AML-193 (cell line): ENCODE measurements around the gene TUBD1.
"Not testable (repeated sequence)": the region's sequence is repeated elsewhere in the genome, so short reads cannot be mapped to it uniquely, and the experiment has no call there.

Experiments
- DNase-seq, 2 experiments: peaks; one replicate each; lab custom pipeline; 2025; lab: John Stamatoyannopoulos, UW

TUBD1 gene

GRCh38 chr17:59844884-59845594 lies 47.7 kb downstream of the TUBD1 start:
- DNase-seq: no peak

DNA sequence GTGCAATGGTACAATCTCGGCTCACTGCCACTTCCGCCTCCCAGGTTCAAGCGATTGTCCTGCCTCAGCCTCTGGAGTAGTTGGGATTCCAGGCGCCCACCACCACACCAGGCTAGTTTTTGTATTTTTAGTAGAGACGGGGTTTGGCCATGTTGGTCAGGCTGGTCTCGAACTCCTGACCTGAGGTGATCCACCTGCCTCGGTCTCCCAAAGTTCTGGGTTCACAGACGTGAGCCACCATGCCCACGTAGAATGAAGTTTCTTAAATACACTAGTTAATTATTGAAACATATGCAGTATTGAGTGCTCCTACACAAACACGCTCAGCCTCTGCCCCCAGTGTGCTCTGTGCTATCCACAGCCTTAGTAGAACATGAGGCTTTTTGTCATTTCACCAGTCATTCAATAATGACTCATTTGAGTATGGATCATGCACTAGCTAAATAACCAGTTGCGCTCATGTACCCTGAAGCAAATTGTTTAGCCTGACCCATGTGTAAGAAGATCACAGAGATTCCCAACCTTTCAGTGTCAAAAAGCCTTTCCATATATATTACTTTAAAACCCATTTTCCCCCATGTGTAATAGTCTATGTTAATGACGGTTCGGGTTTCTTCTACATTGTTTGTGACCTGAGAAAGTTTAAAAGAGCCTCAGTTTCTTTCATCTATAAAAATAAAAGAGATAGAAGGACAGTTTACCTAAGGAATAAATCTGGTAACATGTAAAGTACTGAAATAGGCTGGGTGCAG lies 49.7 kb downstream of the TUBD1 start:
- no peak for DNase-seq

DNA sequence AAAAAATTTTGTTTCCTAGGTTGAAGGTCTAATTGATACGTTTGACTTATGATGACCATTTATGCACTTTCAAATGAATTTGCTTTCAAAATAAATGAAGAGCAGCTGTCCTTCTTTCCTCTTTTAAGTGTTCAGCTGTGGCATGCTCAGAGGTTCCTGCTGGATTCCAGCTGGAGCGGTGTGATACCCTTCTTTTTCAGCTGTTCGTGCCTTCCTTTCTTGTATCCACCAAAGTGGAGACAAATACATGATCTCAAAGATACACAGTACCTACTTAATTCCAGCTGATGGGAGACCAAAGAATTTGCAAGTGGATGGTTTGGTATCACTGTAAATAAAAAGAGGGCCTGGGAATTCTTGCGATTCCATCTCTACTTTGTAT lies 50.9 kb downstream of the TUBD1 start:
- not testable (repeated sequence) for DNase-seq

DNA sequence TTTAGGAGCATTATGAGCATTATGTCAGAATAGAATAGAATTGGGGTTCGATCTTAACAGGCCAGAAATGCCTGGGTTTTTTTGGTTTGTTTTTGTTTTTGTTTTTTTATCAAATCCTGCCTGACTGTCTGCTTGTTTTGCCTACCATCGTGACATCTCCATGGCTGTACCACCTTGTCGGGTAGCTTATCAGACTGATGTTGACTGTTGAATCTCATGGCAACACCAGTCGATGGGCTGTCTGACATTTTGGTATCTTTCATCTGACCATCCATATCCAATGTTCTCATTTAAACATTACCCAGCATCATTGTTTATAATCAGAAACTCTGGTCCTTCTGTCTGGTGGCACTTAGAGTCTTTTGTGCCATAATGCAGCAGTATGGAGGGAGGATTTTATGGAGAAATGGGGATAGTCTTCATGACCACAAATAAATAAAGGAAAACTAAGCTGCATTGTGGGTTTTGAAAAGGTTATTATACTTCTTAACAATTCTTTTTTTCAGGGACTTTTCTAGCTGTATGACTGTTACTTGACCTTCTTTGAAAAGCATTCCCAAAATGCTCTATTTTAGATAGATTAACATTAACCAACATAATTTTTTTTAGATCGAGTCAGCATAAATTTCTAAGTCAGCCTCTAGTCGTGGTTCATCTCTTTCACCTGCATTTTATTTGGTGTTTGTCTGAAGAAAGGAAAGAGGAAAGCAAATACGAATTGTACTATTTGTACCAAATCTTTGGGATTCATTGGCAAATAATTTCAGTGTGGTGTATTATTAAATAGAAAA lies 51.5 kb downstream of the TUBD1 start:
- DNase-seq: not testable (repeated sequence)

DNA sequence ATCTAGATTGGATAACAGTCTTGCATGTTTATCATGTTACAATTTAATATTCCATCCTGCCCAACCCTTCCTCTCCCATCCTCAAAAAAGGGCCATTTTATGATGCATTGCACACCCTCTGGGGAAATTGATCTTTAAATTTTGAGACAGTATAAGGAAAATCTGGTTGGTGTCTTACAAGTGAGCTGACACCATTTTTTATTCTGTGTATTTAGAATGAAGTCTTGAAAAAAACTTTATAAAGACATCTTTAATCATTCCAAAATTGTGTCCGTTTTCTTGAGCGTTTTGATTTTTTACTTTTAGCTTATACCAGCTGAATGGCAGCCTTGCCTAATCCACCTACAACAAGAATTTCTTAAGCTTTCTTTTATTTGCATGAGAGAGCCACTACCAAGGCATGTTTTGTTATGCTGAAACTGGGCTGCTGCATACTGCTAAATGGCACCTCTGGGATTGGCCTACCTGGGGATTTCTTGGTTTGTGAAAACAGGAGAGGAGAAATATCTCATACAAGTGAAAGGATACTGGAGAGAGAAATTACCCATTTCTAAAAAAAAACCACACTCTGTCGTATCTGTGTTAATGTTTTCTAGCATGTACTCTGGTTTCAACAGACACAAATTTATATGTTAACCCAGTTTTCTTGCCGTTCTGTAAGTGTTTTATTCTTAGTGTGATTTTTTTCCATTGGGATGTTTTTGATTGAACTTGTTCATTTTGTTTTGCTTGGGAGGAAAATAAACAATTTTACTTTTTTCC lies 52.2 kb downstream of the TUBD1 start:
- no peak for DNase-seq

- no peak for DNase-seq
These were observed 53.0 kb downstream of the TUBD1 start for GRCh38 chr17:59839651-59840328.

DNA sequence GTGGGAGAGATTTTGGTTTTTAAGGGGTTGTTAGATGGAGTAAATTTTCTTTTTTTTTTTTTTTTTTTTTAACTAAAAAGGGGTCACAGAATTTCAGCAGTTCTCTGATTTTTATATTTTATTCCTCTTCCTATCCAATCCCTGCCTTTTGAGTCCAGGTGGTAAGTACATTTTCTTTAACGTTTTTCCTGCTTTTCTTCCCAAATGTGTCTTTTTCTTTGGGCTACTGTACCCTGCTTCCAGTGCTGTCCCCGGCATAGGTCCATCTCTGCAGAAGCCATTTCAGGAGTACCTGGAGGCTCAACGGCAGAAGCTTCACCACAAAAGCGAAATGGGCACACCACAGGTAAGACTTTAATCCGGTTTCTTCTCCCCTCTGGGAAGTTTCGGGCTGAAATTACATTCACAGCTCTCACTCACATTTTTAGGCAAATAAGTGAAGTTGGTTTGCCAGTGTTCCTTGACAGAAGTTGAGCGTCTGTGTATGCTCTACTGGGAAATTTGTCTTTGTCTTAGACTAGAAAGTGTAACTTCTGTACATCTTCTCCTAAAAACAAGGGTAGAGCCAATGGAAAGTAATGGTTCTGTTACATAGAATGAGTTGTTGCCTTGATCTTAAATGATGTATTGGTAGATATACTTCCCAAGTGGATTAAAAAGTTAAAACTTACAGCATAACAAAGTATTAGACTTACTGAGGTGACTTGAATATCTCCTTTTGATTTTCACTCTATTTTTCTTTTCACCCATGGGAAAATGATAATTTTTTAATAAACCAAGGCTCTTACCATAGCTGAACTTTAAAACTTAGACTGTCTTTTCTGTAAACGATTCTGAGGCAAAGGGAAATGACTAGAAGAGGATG lies 54.5 kb downstream of the TUBD1 start:
- no peak for DNase-seq

DNA sequence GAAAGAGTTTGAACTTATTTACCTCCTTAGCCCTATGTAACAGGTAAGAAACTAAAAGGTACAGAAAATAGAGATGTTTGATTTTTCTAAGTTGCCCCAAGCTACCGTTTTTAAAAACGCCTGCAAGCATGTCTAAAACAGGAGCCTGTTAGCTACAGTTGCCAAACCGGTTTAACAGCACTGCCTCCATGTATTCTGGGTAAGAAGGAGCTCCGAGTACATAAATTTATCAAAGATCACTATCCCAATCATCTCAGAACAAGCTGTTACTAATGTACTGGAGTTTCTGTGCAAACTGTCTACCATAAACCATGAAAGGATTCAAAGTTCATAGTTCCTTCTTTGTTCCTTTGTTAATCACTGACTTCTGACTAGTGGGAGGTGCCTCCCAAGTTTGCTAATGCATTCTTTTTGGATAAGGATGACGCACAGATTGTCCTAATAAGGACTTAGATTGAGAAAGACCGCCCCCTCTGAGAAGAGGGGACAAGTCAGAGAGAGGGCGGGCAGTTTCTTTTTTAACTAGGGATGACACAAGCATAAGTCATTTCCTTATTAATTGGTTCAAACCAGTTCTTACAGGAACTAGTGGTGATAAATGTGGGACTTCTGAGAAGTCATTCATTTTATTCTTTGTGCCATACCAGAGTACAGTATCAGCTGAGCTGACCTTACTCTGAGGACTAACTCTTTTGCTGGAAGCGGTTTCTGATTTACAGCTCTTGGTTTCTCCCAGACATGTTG lies 55.3 kb downstream of the TUBD1 start:
- DNase-seq: peak; percentile 100

DNA sequence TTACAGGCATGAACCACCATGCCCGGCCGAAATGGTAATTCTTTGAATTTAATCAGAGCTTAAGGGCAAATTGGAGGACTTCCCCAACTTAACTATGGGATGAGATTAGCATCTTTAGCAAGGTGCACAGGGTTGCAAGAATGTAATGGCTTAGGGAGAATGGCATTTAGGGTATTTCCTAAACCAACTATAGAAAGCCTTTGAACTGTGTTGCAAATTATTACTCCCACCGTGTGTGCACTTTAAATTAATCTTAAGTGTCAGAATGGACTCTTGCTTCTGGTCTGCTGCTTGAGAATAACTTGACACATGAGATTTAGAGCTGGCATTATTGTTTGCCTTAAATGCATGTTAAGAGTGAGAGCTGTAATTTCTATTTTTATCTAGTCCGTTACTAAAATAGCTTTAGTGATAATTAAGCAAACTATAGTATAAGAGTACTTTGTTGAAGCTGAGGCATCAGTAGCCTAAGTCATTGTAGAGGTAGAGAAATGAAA lies 59.8 kb downstream of the TUBD1 start:
- no peak for DNase-seq

DNA sequence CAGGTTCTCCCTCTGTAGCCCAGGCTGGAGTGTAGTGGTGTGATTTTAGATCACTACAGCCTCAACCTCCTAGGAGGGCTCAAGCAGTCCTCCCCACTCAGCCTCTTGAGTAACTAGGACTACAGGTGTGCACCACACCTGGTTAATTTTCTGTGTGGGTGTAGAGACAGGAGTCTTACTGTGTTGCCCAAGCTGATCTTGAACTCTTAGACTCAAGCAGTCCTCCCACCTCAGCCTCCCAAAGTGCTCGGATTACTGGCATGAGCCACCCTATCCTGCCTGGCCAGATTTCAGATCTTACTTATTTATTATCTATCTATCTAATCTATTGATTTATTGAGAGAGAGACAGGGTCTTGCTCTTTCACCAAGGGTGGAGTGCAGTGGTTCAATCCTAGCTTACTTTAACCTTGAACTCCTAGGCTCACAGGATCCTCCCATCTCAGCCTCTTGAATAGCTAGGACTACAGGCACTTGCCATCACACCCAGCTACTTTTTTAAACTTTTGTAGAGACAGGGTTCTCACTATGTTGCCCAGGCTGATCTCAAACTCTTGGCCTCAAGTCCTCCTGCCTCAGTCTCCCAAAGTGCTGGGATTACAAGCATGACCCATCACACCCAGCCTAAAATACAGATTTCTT lies 61.8 kb downstream of the TUBD1 start:
- no peak for DNase-seq

GRCh38 chr17:59830007-59830630 lies 62.6 kb downstream of the TUBD1 start:
- no peak for DNase-seq

- peak; percentile 92 to 96 for DNase-seq
These were observed 63.3 kb downstream of the TUBD1 start for GRCh38 chr17:59829217-59830006.

GRCh38 chr17:59828819-59829216 lies 63.9 kb downstream of the TUBD1 start:
- DNase-seq: not testable (repeated sequence)

DNA sequence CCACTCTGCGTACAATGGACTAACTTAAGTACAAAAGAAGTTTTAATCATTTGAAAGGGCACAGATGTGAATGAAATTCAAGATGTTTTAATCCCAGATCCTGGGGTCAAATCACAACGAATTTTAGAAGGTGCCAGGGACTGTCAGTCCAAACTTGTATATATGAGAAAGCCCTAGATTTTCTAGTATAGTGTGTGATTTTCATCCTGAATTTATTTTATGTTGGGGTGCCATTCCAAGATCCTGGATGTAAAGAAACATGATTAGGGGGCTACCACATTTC lies 64.3 kb downstream of the TUBD1 start:
- DNase-seq: no peak

GRCh38 chr17:59827721-59828477 lies 64.8 kb downstream of the TUBD1 start:
- no peak for DNase-seq

- DNase-seq: no peak
These were observed 65.9 kb downstream of the TUBD1 start for GRCh38 chr17:59826706-59827453.
